PC-3 (cell line): ENCODE measurements around the gene DNAJB2. TPM values are rescaled to one million over a fixed set of nuclear protein-coding genes. Genes with fewer than 3 reads are reported as not detected.
"Not testable (repeated sequence)": the region's sequence is repeated elsewhere in the genome, so short reads cannot be mapped to it uniquely, and the experiment has no call there.

Source experiments
- ATAC-seq: fragments of 200-7000 bp; cut with Tn5 transposase; 2 replicates; pipeline ENCODE4 v1.9.1; 2020; ENCODE audit warnings: mild to moderate bottlenecking, moderate library complexity
- BruUV-seq: library from RNA; stranded (reverse); fragments of 400-500 nt; replicated peaks from 2 replicates; lab custom pipeline; 2021; lab: Mats Ljungman, UMichigan
- CTCF ChIA-PET: fragments of 300-600 bp; sonication (Branson Sonifier 250); formaldehyde crosslinking; loops from one replicate; lab custom pipeline; 2022; ENCODE audit warnings: antibody characterized with exemption; lab: Charles Lee
- POLR2A ChIA-PET: fragments of 300-600 bp; sonication (Branson Sonifier 250); formaldehyde crosslinking; loops from one replicate; lab custom pipeline; 2022; ENCODE audit warnings: antibody characterized with exemption; ENCODE audit not compliant: unreplicated experiment; lab: Charles Lee
- DNase-seq: peaks from one replicate; pipeline ENCODE4 v3.0.0-alpha.2; 2015
- H2AFZ ChIP-seq: fragments of 300-600 bp; sonication (generic); 2 replicates; pipeline ENCODE4 v1.6.0; 2016; ENCODE audit warnings: antibody characterized with exemption, low read length
- H3F3A ChIP-seq: fragments of 300-600 bp; sonication (generic); one replicate; pipeline ENCODE4 v1.6.0; 2017; ENCODE audit warnings: antibody characterized with exemption, low read length, control low read depth, mild to moderate bottlenecking; ENCODE audit not compliant: unreplicated experiment
- H3K27ac ChIP-seq: fragments of 300-600 bp; sonication (generic); 2 replicates; pipeline ENCODE4 v1.5.1; 2016; ENCODE audit warnings: mild to moderate bottlenecking, low read length
- H3K27me3 ChIP-seq: fragments of 300-600 bp; sonication (generic); 2 replicates; pipeline ENCODE4 v1.6.1; 2016; ENCODE audit warnings: low read length, mixed read lengths
- H3K36me3 ChIP-seq: fragments of 300-600 bp; sonication (generic); 2 replicates; pipeline ENCODE4 v1.6.1; 2016; ENCODE audit warnings: low read depth, mixed run types, low read length, mixed read lengths
- H3K4me1 ChIP-seq: fragments of 300-600 bp; sonication (generic); 2 replicates; pipeline ENCODE4 v1.5.1; 2016; ENCODE audit warnings: low read length; ENCODE audit not compliant: insufficient read depth
- H3K4me2 ChIP-seq: fragments of 300-600 bp; sonication (generic); 2 replicates; pipeline ENCODE4 v1.6.0; 2016; ENCODE audit warnings: low read length
- H3K4me3 ChIP-seq: fragments of 300-600 bp; sonication (generic); 2 replicates; pipeline ENCODE4 v1.5.1; 2016; ENCODE audit warnings: mild to moderate bottlenecking, low read length, mixed read lengths
- H3K79me2 ChIP-seq: fragments of 300-600 bp; sonication (generic); 2 replicates; pipeline ENCODE4 v1.6.1; 2017; ENCODE audit warnings: low read length, mixed read lengths
- H3K9ac ChIP-seq: fragments of 300-600 bp; sonication (generic); 2 replicates; pipeline ENCODE4 v1.6.0; 2016; ENCODE audit warnings: mild to moderate bottlenecking, low read length
- H3K9me2 ChIP-seq: fragments of 300-600 bp; sonication (generic); replicated peaks from 2 replicates; pipeline ENCODE4 v1.6.1; 2016; ENCODE audit warnings: mixed run types, low read length, mixed read lengths
- H3K9me3 ChIP-seq: fragments of 300-600 bp; sonication (generic); 2 replicates; pipeline ENCODE4 v1.6.1; 2016; ENCODE audit warnings: low read length, mixed read lengths
- H4K20me1 ChIP-seq: fragments of 300-600 bp; sonication (generic); 2 replicates; pipeline ENCODE4 v1.6.1; 2016; ENCODE audit warnings: low read length, mixed read lengths
- EZH2 ChIP-seq: fragments of 300-600 bp; sonication (generic); IDR thresholded peaks from one replicate; pipeline ENCODE4 v1.6.1; 2017; ENCODE audit warnings: antibody characterized with exemption, mild to moderate bottlenecking, low read length; ENCODE audit not compliant: unreplicated experiment
- EZH2phosphoT487 ChIP-seq: fragments of 300-600 bp; sonication (generic); IDR thresholded peaks from 2 replicates; pipeline ENCODE4 v1.6.1; 2018; ENCODE audit warnings: mild to moderate bottlenecking, antibody characterized with exemption, low read length, borderline replicate concordance
- intact Hi-C: fragments of 100-400 bp; cut with micrococcal nuclease; formaldehyde crosslinking; loops from 2 replicates; pipeline ENCODE4 v1.9.0; 2023
- total RNA-seq: library from RNA; depleted of rRNA; stranded (reverse); fragments of >200 nt; gene quantifications from 2 replicates; pipeline ENCODE4 v1.2.3, GENCODE V29; 2014
- TF ChIP-seq, protein P1 (sequence below): fragments of 300-600 bp; sonication (generic); conservative IDR thresholded peaks from 2 replicates; pipeline ENCODE4 v1.5.1; 2017; ENCODE audit warnings: antibody characterized with exemption, low read depth, mild to moderate bottlenecking, low read length

The DNAJB2 gene
- total RNA-seq, 1 experiment from 2014 or later: 62.3 TPM

GRCh38 chr2:219253753-219254589 is 25.2 kb upstream of the DNAJB2 start, which contains the start of gene TUBA4A:
TSS of gene TUBA4A (minus strand) at chr2:219253918. CDS start at chr2:219253858, 60 bp downstream.
- peak within 1 kb of the TSS; percentile 90 for H3K4me2 ChIP-seq
- no peaks in the 10 kb centered on the region for H3K9me2 ChIP-seq
- peak within 1 kb of the TSS; percentile 79 for H2AFZ ChIP-seq
- no peaks in the 10 kb centered on the region for H3K9me3 ChIP-seq
- intact Hi-C loops: loop anchor here (1.0 kb wide), 1 partner anchor 133 kb away; the partner anchor contains the start of gene DNPEP
- DNase-seq (peak; percentile 90), ATAC-seq (peak; percentile 58)
- peaks cover 28% of the 10 kb centered on the region for H3K79me2 ChIP-seq
- H3K4me1 ChIP-seq: peaks cover 38% of the 10 kb centered on the region
- H3F3A ChIP-seq: peaks cover 2% of the 10 kb centered on the region
- no peaks in the 10 kb centered on the region for H3K27me3 ChIP-seq
- no peaks in the 10 kb centered on the region for H4K20me1 ChIP-seq
- H3K4me3 ChIP-seq: peak within 1 kb of the TSS; percentile 74
- peak within 1 kb of the TSS; percentile 62 for H3K9ac ChIP-seq
- TF ChIP-seq EZH2 (no peak), EZH2phosphoT487 (no peak)
- TF ChIP-seq, protein P1, sequence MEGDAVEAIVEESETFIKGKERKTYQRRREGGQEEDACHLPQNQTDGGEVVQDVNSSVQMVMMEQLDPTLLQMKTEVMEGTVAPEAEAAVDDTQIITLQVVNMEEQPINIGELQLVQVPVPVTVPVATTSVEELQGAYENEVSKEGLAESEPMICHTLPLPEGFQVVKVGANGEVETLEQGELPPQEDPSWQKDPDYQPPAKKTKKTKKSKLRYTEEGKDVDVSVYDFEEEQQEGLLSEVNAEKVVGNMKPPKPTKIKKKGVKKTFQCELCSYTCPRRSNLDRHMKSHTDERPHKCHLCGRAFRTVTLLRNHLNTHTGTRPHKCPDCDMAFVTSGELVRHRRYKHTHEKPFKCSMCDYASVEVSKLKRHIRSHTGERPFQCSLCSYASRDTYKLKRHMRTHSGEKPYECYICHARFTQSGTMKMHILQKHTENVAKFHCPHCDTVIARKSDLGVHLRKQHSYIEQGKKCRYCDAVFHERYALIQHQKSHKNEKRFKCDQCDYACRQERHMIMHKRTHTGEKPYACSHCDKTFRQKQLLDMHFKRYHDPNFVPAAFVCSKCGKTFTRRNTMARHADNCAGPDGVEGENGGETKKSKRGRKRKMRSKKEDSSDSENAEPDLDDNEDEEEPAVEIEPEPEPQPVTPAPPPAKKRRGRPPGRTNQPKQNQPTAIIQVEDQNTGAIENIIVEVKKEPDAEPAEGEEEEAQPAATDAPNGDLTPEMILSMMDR: no peak
- BruUV-seq: no TSS peak
- peaks cover 6% of the 10 kb centered on the region for H3K36me3 ChIP-seq
- peak within 1 kb of the TSS; percentile 33 for H3K27ac ChIP-seq
- POLR2A ChIA-PET: interaction anchor here (0.6 to 0.7 kb wide), 3 partner anchors 20 to 48 kb away, joined by 3 to 20 read pairs (median 10); partner anchors contain the start of gene ZFAND2B
- CTCF ChIA-PET: no interaction called here

- Histone ChIP-seq H3K9me2 (no peaks in the 10 kb centered on the region), H2AFZ (peak overlapping the region; percentile 79), H3K9me3 (no peaks in the 10 kb centered on the region), H3K27ac (no peak overlapping the region), H3K4me3 (peak overlapping the region; percentile 74), H3K27me3 (no peaks in the 10 kb centered on the region), H4K20me1 (no peaks in the 10 kb centered on the region), H3K9ac (no peak overlapping the region), H3K36me3 (peaks cover 6% of the 10 kb centered on the region), H3F3A (no peaks in the 10 kb centered on the region), H3K4me2 (peak overlapping the region; percentile 90), H3K79me2 (peaks cover 28% of the 10 kb centered on the region), H3K4me1 (peaks cover 31% of the 10 kb centered on the region)
- ChIA-PET POLR2A (no interaction called here), CTCF (no interaction called here)
- DNase-seq (no peak), ATAC-seq (peak; percentile 1)
- intact Hi-C loops: no loop called here
- TF ChIP-seq, protein P1: no peak
- no peak for TF ChIP-seq EZH2
- no peak for TF ChIP-seq EZH2phosphoT487
- no TSS peak for BruUV-seq
These were observed 24.5 kb upstream of the DNAJB2 start for GRCh38 chr2:219254590-219255201.

- H3K9ac ChIP-seq, H3K9me2 ChIP-seq, H3K27me3 ChIP-seq, H3K36me3 ChIP-seq, intact Hi-C loops, H3K4me3 ChIP-seq, H3K4me1 ChIP-seq, POLR2A ChIA-PET, ATAC-seq, H3K4me2 ChIP-seq, DNase-seq, H4K20me1 ChIP-seq, H3K79me2 ChIP-seq, CTCF ChIA-PET, BruUV-seq, H3F3A ChIP-seq, H2AFZ ChIP-seq, H3K27ac ChIP-seq, H3K9me3 ChIP-seq: not testable (repeated sequence)
These were observed 20.2 kb upstream of the DNAJB2 start for GRCh38 chr2:219258942-219259341.
